NCI-H1048 (cell line): ENCODE results near the gene KIAA1328.

Experiments
- DNase-seq: peaks from one replicate; lab custom pipeline; 2025; lab: John Stamatoyannopoulos, UW

KIAA1328 gene

DNA sequence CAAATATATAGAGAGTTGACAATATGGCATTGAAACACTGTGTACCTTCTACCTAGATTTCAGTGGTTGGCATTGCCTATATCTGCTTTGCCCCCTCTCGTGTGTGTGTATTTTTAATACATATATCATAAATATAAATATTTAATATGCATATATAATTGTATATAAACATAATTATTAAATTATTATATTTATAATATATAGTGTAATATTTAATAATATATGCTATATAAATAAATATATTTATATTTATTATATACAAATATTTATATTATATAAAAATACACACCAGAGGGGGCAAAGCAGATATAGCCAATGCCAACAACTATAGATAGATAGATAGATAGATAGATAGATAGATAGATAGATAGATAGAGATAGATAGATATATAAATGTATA, 124.1 kb downstream of the KIAA1328 start:
- no peak for DNase-seq

DNA sequence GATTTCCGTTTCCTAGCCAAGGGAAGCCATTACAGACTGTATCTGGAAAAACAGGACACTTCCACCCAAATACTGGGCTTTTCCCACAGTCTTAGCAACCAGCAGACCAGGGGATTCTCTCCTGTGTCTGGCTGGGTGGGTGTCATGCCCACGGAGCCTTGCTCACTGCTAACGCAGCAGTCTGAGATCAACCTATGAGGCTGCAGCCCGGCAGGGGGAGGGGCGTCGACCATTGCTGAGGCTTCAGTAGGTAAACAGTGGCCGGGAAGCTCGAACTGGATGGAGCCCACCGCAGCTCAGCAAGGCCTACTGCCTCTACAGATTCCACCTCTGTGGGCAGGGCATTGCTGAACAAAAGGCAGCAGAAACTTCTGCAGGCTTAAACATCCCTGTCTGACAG, 131.1 kb downstream of the KIAA1328 start:
- no peak for DNase-seq

DNA sequence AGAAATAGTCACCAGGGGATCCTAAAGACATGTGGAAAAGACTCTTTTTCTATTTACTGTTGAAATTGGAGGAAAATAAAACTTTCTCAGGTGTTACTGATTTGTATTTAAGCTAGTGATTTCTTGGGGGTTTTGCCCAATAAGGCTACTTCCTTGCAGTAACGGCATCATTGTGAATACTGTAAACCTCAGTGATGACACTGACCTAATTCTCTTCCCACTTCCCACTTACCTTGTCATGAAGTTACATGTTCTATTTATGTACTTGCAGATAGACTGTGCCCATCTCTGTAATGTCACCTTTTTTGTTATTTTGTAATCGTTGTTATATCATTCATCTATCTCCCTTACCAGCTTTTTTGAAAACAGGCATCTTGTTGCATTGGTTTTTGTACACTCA, 134.5 kb downstream of the KIAA1328 start:
- DNase-seq, result no peak

DNA sequence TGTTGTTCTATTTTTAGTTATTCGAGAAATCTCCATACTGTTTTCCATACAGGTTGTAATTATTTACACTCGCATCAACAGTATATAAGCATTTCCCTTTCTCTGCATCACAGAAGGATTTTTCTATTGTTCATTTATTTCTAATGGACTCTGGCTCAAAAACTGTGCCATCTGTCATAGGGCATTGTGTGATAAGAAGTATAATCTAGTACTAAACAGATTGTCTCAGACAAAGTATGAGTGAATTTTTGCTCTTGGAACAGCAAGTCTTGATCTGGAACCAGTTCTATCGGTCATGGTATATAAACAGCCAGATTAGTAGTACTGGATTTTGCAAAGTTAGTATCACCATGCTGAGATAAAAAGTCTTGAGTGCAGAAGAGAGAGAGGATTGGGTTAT, 145.8 kb downstream of the KIAA1328 start:
- no peak for DNase-seq

DNA sequence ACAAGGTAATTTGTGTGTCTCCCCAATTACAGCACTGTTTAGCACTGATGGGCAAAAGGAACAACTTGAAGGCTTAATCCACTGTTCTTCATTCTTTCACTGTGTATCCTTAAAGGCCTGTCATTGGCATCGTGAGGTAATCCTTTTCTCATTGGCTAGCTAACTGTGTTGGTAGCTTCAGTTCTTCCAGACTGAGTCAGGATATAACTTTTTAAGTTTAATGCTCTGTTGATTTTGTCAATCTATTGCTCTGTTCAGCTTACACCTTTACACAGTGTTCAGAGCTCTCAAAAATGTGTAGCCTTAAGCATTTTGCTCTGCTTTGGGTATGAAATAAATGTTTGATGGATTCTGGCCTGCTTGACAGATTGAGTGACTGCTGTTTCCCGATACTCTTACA, 148.2 kb downstream of the KIAA1328 start:
- DNase-seq, result no peak

DNA sequence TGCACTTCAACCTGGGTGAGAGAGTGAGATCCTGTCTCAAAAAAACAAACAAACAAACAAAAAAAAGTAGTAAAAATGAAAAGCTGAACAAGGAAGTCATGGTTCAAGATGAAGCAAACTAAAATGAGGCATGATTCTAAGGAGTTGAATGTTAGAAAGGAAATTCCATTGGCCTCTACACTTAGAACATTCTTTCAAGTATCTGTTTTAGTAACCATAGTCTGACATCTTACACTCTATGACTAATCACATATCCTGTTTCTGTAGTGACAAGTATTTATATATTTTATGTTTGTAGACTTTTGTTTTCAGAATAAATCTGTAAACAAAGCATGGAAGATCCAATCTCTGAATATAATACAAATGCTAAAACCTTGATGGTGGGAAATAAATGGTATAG, 164.1 kb downstream of the KIAA1328 start:
- no peak for DNase-seq

DNA sequence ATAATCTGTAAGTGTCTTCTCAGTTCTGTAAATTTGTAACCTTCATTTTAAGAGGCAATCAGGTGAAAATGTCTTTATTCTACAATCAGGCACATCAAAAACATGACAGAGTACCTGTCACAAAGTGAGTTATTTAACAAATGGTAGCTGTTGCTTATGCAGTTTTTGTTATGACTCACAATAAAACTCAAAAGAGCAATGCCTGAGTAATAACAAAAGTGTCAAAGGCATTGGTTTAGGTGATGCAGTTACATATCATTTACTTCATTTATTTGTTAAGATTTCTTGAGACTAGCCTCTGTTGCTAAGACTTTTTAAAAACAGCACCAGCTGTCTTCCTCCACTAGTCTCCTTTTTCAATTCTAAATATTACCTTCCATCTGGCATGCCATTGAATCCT, 177.8 kb downstream of the KIAA1328 start:
- DNase-seq, result no peak

DNA sequence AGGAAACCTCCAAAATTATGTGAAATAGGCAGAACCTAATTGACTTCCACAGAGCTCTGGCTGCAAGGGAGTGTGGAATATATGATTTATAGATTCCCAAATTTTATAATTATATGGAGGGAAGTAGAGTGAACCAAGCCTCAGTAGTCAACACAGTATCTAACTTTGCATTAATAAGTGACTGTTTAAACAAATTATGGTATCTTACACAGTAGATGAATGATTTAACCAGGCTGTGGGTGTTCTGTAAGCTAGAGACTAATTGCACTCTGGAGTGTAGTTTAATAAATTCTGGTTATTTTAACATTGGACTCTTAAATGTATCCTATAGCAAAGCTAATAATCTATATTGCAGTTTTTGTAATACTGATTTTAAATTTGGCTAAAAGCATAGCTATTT, 183.5 kb downstream of the KIAA1328 start:
- no peak for DNase-seq

DNA sequence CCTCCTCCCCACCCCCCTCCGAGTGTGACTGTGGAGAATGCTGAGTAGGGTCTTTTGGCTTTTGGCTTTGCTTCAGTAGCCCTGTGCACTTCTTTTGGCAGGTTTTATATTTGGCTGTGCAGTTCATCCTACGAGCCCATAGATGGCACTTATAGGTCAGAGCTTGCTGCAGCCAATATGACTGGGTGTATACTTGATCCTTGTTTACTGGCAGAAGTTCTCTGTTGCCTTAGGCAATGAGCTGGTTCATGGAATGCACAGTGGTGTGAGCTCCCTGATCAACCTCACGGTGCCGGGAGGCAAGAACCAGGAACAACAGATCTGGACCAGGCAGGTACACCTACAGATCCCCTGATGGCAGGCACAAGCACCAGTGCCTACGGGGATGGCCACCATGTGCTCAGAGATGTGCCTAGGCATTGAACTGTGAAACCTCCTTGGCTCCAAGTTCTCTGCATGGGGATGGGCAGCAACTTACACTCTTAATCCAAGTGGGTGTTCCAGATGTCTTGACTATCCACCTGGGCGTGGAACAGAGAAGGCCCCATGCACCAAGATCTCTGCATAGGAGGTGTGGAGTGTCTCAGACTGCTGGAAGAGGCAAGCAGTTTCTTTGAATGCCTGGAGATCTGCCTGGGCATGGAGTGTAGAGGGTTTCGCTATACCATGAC, 190.4 kb downstream of the KIAA1328 start:
- no peak for DNase-seq

DNA sequence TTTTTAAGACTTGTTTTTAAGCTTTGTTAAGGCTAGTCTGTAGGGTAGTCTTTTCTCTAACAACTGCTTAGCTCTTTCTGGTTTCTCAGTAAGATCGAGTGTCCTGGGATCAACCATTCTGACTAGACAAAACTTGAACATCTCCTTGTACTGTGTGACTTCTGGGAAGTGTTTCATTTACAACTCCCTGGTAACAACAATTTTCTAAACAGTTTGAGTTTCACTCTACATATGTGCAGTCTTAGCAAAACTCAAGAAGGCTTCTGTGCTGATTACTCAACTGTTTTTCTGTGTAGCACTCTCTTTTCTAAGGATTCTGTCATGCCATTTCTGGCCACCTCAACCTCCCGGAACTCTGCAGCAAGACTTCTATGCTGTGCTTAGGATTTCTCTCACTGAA, 204.5 kb downstream of the KIAA1328 start:
- DNase-seq, result no peak

DNA sequence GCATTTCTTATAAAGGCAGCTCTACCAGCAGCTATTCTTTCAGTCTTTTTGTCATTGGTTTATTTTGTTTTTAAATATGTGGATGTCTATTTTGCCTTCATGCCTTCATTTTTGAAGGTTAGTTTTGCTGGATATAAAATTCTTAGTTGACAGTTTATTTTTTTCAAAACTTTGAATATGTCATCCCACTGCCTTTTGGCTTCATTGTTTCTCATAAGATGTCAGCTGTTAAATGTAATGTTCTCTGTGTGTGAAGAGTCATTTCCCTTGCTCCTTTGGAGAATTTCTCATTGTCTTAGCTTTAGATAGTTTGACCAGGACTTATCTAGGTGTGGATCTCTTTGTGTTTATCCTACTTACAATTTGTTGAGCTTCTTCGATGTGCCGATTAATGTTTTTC, 213.5 kb downstream of the KIAA1328 start:
- DNase-seq, result no peak

DNA sequence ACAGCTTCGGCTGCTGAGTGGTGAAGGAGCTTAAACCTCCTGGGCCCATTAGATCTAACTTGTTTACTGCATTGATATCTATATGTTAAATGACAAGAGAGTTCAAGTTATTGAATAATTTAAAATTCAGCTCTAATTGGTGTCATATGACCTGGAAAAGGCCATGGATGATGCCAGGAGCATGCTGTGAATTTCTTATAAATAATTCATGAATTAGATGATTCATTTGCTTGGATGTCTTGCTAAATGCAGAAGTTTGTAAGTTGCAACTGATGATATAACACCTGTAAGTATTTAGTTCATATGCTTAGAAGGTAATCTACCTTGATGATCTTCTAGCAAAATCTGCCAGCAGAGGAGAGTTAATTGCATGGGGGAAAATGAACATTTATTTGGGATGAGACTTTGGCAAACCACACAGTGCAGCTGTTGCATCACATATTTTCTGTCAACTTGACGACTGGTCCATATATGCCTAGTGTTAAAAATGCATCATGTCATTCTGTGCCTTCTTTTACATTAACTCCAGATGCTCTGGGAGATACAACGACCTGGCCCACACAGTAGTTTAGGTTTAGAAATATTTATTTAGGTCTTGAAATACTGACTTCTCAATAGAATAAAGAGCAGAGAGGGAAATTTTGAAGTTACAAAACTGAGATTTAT, 226.3 kb downstream of the KIAA1328 start:
- DNase-seq, result no peak

DNA sequence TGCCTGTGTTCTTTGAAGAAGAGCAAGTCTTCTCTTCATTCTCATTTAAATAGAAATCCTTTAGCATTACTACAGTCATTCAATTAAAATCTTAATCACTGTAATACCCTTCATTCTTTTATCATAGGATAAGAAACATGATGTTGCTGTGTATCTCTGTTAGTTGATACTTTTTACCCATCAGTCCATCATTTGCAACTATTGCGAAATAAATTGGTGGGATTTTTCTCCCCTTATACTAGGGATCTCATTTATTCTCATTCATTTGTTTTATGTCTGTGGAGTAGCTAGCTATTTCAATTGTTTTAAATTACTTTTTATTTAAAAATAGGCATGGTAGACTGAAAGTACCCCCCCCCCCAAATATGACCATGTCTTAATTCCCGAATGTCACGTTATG, 235.3 kb downstream of the KIAA1328 start:
- no peak for DNase-seq

DNA sequence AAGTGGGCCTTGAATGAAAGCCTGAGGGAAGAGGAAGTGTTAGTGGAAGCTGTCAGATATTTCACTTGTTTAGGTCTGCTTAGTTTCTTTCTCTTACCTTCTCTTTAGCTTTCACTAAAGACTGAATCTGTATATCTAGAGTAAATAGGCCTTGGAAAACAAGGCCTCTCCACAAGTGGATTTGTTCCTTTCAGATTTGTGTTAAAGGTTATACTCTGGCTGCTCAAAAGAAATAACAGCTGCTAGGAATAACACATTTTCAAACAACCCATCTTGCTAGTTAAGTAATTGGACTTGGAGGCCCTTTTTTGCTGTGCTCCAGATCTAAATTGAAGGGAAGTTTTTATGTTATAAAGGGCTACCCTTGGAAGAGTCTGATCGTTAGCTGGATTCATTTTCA, 236.3 kb downstream of the KIAA1328 start:
- no peak for DNase-seq

DNA sequence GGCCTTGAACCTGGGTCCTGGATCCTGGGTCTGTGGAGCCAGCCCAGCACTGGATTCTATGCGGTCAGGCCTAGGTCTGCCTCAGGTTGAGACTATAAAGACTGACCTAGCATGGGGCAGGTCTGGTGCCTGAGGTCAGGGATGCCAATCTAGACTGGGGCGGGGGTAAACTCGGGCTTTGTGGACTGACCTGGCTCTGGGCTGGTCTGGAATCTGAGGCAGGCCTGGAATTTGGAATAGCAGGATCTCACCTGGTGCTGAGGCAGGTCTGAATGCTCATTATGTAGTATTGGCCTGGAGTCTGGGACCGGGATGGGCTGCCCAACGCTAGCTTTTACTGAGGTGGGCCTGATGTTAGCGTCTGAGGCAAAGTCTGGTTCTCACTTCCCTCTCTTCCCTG, 256.0 kb downstream of the KIAA1328 start:
- DNase-seq, result no peak

DNA sequence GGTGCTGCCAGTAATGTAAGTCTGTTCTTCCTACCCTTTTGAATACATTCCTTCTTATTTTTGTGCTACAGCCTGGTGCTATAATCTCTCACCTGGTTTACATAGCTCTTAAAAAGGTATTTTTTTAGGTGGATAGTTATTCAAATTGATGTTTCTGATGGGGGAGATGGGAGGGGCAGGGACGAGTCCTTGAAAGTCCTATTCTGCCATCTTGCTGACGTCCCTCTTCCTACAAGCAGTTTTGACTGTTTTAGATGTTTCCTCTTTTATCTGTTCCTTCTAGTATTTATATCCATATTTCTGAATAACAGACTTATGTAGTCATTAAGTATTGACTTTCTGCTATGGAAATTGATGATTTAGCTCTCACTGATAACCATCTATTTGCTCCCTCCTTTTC, 256.4 kb downstream of the KIAA1328 start:
- DNase-seq, result no peak

DNA sequence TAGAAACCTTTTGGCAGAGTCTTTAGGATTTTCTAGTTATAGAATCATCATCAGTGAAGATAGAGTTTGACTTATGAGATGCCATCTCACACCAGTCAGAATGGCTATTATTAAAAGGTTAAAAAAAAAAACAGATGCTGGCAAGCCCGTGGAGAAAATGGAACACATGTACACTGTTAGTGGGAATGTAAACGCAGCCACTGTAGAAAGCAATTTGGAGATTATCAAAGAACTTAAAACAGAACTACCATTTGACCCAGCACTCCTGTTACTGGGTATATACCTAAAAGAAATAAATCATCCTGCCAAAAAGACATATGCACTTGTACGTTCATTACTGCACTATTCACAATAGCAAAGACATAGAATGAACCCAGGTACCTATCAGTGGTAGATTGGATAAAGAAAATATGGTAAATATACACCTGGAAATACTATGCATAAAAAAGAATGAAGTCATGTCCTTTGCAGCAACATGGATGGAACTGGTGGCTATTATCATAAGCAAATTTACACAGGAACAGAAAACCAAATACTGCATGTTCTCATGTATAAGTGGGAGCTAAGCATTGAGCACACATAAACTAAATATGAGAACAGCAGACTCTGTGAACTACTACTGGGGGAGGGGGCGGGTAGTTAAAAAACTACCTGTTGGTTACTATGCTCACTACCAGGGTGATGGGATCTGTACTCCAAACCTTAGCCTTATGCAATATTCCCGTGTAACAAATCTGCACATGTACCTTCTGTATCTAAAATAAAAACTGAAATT, 279.0 kb downstream of the KIAA1328 start:
- no peak for DNase-seq

DNA sequence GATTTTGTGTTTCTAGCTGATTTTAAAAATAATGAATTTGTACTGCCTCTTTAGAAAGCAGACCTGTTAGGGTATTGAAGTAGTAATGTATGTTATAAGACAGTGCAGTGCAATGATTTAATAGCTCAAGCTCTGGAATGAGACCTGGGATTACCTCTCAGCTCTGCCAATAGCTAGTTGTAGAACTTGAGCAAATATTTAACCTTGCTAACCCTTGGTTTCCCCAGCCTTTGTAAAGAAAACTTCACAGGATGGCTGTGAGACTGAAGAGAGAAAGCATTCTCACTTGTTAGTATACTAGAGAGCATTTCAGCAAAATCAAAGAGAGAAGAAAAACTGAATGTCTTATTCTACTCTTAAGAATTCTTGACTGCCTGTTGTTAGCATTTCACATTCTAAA, 293.9 kb downstream of the KIAA1328 start:
- no peak for DNase-seq

DNA sequence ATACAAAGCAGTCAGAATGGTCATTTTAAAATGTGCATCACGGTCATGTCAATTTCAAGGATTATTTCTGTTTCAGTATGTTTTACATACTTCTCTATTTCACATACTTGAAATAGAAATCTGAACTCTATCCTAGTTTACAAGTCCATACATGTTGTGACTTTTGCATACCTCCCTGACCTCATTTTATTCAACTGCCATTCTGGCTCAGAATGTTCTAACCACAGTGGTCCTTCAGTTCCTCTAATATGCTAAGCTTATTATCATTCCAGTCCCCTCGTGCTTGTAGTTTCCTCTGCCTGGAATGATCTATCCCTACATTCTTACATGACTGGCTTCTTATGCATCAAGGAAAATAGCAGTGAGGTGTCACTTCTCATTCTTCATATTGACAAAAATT, 295.6 kb downstream of the KIAA1328 start:
- no peak for DNase-seq

DNA sequence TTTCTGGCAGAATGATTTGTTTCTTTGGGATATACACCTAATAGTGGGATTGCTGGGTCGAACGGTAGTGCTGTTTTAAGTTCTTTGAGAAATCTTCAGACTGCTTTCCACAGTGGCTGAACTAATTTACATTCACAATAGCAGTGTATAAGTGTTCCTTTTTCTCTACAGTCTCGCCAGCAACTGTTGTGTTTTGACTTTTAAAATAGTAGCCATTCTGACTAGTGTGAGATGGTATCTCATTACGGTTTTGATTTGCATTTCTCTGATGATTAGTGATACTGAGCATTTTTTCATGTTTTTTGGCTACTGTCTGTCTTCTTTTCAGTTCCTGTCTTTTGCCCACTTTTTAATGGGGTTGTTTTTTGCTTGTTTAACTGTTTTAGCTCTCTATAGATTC, 306.2 kb downstream of the KIAA1328 start:
- no peak for DNase-seq

DNA sequence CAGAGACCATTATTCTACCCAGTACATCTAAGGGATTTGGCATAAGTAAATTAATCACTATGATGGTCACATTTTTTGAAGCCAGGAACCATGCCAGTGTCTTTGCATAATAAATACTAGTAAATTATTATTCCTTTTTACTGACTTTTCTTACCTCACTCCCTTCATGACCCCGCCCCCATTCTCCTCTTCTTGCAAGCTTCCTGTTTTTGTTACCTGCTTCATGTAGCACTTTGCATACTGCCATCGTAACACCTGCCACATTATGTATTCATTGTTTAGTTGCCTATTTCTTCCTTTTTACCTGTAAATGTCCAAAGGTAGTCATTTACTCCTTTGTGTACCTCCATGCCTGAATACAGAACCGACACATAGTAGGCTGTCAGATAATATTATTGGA, 309.5 kb downstream of the KIAA1328 start:
- no peak for DNase-seq

DNA sequence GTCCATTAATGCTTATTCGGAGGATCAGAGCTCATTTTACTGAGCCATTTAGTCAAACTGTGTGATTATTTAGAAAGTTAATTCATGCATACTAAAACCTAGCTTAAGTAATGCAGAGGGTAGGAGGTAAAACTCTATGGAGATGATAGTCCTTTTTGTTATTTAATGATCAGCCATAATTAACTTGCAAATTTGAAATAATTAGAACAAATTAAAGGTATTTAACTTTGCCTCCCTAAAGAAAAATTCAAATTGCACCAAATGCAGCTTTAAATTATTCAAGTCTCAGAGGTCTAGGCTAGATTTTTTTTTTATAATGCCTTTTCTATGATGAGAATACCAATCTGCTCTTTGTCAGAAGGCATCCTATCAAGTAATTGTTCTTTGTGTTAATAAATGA, 310.9 kb downstream of the KIAA1328 start:
- DNase-seq, result no peak

DNA sequence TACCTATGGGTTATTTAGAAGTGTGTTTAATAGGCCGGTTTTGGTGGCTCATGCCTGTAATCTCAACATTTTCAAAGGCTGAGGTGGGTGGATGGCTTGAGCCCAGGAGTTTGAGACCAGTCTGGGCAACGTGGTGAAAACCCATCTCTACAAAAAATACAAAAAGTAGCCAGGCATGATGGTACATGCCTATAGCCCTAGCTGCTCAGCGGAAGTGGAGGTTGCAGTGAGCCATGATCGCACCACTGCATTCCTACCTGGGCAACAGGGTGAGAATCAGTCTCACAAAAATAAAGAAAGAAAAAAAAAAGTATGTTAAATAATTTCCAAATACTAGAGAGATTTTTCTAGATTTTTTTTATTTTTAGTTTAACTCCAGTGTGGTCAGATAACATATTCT, 316.0 kb downstream of the KIAA1328 start:
- DNase-seq, result no peak
